ENCODE results near the gene HOXB2.

HOXB2 gene

GRCh38 chr17:48494335-48494734, 50.6 kb downstream of the HOXB2 start:
- TF ChIP-seq CTCF (IDR thresholded peaks at IDR 0.05; ENCODE audit: low read depth, low read length, missing control alignments) = no peak
- no peak overlapping the region for H3K4me3 ChIP-seq (ENCODE audit: low read depth, low read length)
- DNase-seq (ENCODE audit: low read depth) = no peak

Measured in GM12864 (cell line).